Measurements from ENCODE around the gene TXNIP. TPM values are rescaled to one million over a fixed set of nuclear protein-coding genes. Genes with fewer than 3 reads are reported as not detected.

Gene TXNIP
- total and polyA plus RNA-seq, 2 experiments from 2014 or later: 22.8 to 29.1 TPM

DNA sequence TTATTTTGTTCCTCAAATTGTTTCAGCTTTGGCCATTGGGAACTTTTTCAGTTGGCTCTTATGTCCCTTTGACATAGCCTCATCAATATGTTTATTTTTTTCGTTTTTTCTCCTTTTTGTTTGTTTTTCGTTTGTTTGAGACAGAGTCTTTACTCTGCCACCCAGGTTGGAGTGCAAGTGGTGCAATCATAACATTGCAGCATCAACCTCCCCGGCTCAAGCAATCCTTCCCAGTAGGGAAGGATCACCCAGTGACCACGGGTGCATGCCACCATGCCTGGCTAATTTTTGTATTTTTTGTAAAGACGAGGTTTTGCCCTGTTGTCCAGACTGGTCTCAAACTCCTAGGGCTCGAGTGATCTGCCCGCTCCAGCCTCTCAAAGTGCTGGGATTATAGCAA is 23.8 kb downstream of the TXNIP start:
- no peaks in the 10 kb centered on the region for H3K9me2 ChIP-seq (ENCODE audit: insufficient read depth)
- no peaks in the 10 kb centered on the region for H3K27me3 ChIP-seq (ENCODE audit: insufficient read depth)
- H2AFZ ChIP-seq: no peak overlapping the region
- H4K20me1 ChIP-seq (replicated peaks; ENCODE audit: insufficient read depth): no peaks in the 10 kb centered on the region
- H3F3A ChIP-seq (replicated peaks; ENCODE audit: low read depth): no peaks in the 10 kb centered on the region
- no peak overlapping the region for H3K4me2 ChIP-seq
- Mint-ChIP-seq H3K36me3 (ENCODE audit: low read depth) (peaks cover under 1% of the 10 kb centered on the region; the same call in 1 of the 3 replicates), H3K4me3 (no peak overlapping the region), H3K9me3 (peaks cover under 1% of the 10 kb centered on the region; the same call in 1 of the 3 replicates), H3K4me1 (no peaks in the 10 kb centered on the region; the same call in 2 of the 3 replicates), H3K27ac (no peak overlapping the region), H3K27me3 (ENCODE audit: insufficient read depth, low read depth, poor library complexity) (peaks cover 5% of the 10 kb centered on the region)
- no peak for TF ChIP-seq EZH2 (IDR thresholded peaks at IDR 0.05; ENCODE audit: low read depth, unreplicated experiment)
- TF ChIP-seq, protein P1, sequence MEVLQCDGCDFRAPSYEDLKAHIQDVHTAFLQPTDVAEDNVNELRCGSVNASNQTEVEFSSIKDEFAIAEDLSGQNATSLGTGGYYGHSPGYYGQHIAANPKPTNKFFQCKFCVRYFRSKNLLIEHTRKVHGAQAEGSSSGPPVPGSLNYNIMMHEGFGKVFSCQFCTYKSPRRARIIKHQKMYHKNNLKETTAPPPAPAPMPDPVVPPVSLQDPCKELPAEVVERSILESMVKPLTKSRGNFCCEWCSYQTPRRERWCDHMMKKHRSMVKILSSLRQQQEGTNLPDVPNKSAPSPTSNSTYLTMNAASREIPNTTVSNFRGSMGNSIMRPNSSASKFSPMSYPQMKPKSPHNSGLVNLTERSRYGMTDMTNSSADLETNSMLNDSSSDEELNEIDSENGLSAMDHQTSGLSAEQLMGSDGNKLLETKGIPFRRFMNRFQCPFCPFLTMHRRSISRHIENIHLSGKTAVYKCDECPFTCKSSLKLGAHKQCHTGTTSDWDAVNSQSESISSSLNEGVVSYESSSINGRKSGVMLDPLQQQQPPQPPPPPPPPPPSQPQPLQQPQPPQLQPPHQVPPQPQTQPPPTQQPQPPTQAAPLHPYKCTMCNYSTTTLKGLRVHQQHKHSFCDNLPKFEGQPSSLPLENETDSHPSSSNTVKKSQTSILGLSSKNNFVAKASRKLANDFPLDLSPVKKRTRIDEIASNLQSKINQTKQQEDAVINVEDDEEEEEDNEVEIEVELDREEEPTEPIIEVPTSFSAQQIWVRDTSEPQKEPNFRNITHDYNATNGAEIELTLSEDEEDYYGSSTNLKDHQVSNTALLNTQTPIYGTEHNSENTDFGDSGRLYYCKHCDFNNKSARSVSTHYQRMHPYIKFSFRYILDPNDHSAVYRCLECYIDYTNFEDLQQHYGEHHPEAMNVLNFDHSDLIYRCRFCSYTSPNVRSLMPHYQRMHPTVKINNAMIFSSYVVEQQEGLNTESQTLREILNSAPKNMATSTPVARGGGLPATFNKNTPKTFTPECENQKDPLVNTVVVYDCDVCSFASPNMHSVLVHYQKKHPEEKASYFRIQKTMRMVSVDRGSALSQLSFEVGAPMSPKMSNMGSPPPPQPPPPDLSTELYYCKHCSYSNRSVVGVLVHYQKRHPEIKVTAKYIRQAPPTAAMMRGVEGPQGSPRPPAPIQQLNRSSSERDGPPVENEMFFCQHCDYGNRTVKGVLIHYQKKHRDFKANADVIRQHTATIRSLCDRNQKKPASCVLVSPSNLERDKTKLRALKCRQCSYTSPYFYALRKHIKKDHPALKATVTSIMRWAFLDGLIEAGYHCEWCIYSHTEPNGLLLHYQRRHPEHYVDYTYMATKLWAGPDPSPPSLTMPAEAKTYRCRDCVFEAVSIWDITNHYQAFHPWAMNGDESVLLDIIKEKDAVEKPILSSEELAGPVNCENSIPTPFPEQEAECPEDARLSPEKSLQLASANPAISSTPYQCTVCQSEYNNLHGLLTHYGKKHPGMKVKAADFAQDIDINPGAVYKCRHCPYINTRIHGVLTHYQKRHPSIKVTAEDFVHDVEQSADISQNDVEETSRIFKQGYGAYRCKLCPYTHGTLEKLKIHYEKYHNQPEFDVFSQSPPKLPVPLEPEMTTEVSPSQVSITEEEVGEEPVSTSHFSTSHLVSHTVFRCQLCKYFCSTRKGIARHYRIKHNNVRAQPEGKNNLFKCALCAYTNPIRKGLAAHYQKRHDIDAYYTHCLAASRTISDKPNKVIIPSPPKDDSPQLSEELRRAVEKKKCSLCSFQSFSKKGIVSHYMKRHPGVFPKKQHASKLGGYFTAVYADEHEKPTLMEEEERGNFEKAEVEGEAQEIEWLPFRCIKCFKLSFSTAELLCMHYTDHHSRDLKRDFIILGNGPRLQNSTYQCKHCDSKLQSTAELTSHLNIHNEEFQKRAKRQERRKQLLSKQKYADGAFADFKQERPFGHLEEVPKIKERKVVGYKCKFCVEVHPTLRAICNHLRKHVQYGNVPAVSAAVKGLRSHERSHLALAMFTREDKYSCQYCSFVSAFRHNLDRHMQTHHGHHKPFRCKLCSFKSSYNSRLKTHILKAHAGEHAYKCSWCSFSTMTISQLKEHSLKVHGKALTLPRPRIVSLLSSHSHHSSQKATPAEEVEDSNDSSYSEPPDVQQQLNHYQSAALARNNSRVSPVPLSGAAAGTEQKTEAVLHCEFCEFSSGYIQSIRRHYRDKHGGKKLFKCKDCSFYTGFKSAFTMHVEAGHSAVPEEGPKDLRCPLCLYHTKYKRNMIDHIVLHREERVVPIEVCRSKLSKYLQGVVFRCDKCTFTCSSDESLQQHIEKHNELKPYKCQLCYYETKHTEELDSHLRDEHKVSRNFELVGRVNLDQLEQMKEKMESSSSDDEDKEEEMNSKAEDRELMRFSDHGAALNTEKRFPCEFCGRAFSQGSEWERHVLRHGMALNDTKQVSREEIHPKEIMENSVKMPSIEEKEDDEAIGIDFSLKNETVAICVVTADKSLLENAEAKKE (CRISPR knock-in tag; IDR thresholded peaks at IDR 0.05): no peak
- TF ChIP-seq, protein P2, sequence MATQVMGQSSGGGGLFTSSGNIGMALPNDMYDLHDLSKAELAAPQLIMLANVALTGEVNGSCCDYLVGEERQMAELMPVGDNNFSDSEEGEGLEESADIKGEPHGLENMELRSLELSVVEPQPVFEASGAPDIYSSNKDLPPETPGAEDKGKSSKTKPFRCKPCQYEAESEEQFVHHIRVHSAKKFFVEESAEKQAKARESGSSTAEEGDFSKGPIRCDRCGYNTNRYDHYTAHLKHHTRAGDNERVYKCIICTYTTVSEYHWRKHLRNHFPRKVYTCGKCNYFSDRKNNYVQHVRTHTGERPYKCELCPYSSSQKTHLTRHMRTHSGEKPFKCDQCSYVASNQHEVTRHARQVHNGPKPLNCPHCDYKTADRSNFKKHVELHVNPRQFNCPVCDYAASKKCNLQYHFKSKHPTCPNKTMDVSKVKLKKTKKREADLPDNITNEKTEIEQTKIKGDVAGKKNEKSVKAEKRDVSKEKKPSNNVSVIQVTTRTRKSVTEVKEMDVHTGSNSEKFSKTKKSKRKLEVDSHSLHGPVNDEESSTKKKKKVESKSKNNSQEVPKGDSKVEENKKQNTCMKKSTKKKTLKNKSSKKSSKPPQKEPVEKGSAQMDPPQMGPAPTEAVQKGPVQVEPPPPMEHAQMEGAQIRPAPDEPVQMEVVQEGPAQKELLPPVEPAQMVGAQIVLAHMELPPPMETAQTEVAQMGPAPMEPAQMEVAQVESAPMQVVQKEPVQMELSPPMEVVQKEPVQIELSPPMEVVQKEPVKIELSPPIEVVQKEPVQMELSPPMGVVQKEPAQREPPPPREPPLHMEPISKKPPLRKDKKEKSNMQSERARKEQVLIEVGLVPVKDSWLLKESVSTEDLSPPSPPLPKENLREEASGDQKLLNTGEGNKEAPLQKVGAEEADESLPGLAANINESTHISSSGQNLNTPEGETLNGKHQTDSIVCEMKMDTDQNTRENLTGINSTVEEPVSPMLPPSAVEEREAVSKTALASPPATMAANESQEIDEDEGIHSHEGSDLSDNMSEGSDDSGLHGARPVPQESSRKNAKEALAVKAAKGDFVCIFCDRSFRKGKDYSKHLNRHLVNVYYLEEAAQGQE (IDR thresholded peaks at IDR 0.05; ENCODE audit: unreplicated experiment): no peak
- TF ChIP-seq, protein P3, sequence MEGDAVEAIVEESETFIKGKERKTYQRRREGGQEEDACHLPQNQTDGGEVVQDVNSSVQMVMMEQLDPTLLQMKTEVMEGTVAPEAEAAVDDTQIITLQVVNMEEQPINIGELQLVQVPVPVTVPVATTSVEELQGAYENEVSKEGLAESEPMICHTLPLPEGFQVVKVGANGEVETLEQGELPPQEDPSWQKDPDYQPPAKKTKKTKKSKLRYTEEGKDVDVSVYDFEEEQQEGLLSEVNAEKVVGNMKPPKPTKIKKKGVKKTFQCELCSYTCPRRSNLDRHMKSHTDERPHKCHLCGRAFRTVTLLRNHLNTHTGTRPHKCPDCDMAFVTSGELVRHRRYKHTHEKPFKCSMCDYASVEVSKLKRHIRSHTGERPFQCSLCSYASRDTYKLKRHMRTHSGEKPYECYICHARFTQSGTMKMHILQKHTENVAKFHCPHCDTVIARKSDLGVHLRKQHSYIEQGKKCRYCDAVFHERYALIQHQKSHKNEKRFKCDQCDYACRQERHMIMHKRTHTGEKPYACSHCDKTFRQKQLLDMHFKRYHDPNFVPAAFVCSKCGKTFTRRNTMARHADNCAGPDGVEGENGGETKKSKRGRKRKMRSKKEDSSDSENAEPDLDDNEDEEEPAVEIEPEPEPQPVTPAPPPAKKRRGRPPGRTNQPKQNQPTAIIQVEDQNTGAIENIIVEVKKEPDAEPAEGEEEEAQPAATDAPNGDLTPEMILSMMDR (conservative IDR thresholded peaks at IDR 0.05; ENCODE audit: low read depth in 2 of 2): no peak
- no peak for TF ChIP-seq EZH2phosphoT487 (IDR thresholded peaks at IDR 0.05; ENCODE audit: unreplicated experiment)
- TF ChIP-seq NANOG (IDR thresholded peaks at IDR 0.05; ENCODE audit: borderline replicate concordance): no peak
- TF ChIP-seq POLR2AphosphoS5 (IDR thresholded peaks at IDR 0.05; ENCODE audit: low read depth): no peak
- no peak for TF ChIP-seq CREB1 (CRISPR knock-in tag; IDR thresholded peaks at IDR 0.05; ENCODE audit: low read depth)
- DNase-seq (ENCODE audit: low spot score): no peak
- no peaks in the 10 kb centered on the region for H3K79me2 ChIP-seq (replicated peaks; ENCODE audit: insufficient read depth)
- no peak overlapping the region for H3K4me3 ChIP-seq
- ATAC-seq: no peak
- H3K27ac ChIP-seq (ENCODE audit: low read depth): no peak overlapping the region
- no peaks in the 10 kb centered on the region; the same call in 1 of the 2 replicates for H3K4me1 ChIP-seq (ENCODE audit: insufficient read depth)
- no peaks in the 10 kb centered on the region for H3K36me3 ChIP-seq (ENCODE audit: insufficient read depth)
